MM.1S (cell line): ENCODE data around the gene RNF144B.

Source experiments
- DNase-seq: peaks from one replicate; pipeline ENCODE4 v3.0.0-alpha.2; 2015
- H2AFZ ChIP-seq: fragments of 300-600 bp; sonication (generic); 2 replicates; pipeline ENCODE4 v1.6.0; 2016; ENCODE audit warnings: antibody characterized with exemption, low read length
- H3F3A ChIP-seq: fragments of 300-600 bp; sonication (generic); 2 replicates; pipeline ENCODE4 v1.6.1; 2016; ENCODE audit warnings: mild to moderate bottlenecking, antibody characterized with exemption, low read length, moderate library complexity, mixed read lengths; ENCODE audit not compliant: insufficient read depth
- H3K27ac ChIP-seq: fragments of 300-600 bp; sonication (generic); 2 replicates; pipeline ENCODE4 v1.5.1; 2016; ENCODE audit warnings: mild to moderate bottlenecking, low read length
- H3K27me3 ChIP-seq: fragments of 300-600 bp; sonication (generic); replicated peaks from 2 replicates; pipeline ENCODE4 v1.6.0; 2016; ENCODE audit warnings: low read length; ENCODE audit not compliant: insufficient read depth
- H3K36me3 ChIP-seq: fragments of 300-600 bp; sonication (generic); replicated peaks from 2 replicates; pipeline ENCODE4 v1.6.1; 2016; ENCODE audit warnings: mild to moderate bottlenecking, low read length, mixed read lengths; ENCODE audit not compliant: insufficient read depth
- H3K4me1 ChIP-seq: fragments of 300-600 bp; sonication (generic); 2 replicates; pipeline ENCODE4 v1.6.1; 2016; ENCODE audit warnings: low read length, mixed read lengths
- H3K4me2 ChIP-seq: fragments of 300-600 bp; sonication (generic); 2 replicates; pipeline ENCODE4 v1.6.0; 2016; ENCODE audit warnings: low read depth, low read length
- H3K4me3 ChIP-seq: fragments of 300-600 bp; sonication (generic); 2 replicates; pipeline ENCODE4 v1.5.1; 2016; ENCODE audit warnings: low read length, mixed read lengths
- H3K79me2 ChIP-seq: fragments of 300-600 bp; sonication (generic); 2 replicates; pipeline ENCODE4 v1.6.1; 2016; ENCODE audit warnings: mixed run types, low read length, mixed read lengths
- H3K9ac ChIP-seq: fragments of 300-600 bp; sonication (generic); 2 replicates; pipeline ENCODE4 v1.6.1; 2016; ENCODE audit warnings: low read length, mixed read lengths
- H3K9me2 ChIP-seq: fragments of 300-600 bp; sonication (generic); replicated peaks from 2 replicates; pipeline ENCODE4 v1.6.1; 2016; ENCODE audit warnings: mild to moderate bottlenecking, low read length, mixed read lengths; ENCODE audit not compliant: insufficient read depth
- H3K9me3 ChIP-seq: fragments of 300-600 bp; sonication (generic); replicated peaks from 2 replicates; pipeline ENCODE4 v1.6.1; 2016; ENCODE audit warnings: mild to moderate bottlenecking, low read length, mixed read lengths; ENCODE audit not compliant: insufficient read depth
- H4K20me1 ChIP-seq: fragments of 300-600 bp; sonication (generic); 2 replicates; pipeline ENCODE4 v1.6.1; 2016; ENCODE audit warnings: mild to moderate bottlenecking, low read length, moderate library complexity, mixed read lengths; ENCODE audit not compliant: insufficient read depth
- CTCF ChIP-seq: fragments of 300-600 bp; sonication (generic); IDR thresholded peaks from 2 replicates; pipeline ENCODE4 v1.5.1; 2016; ENCODE audit warnings: antibody characterized with exemption, low read length, mixed read lengths
- EZH2 ChIP-seq: fragments of 300-600 bp; sonication (generic); optimal IDR thresholded peaks from 2 replicates; pipeline ENCODE3; 2017; ENCODE audit warnings: low read depth, mild to moderate bottlenecking, antibody characterized with exemption, low read length, mixed read lengths
- EZH2phosphoT487 ChIP-seq: fragments of 300-600 bp; sonication (generic); IDR thresholded peaks from 2 replicates; pipeline ENCODE4 v1.6.1; 2018; ENCODE audit warnings: antibody characterized with exemption, low read length

Gene RNF144B

GRCh38 chr6:18503206-18503592, 116.0 kb downstream of the RNF144B start:
- H3K79me2 ChIP-seq, result no peaks in the 10 kb centered on the region
- no peaks in the 10 kb centered on the region for H3F3A ChIP-seq
- no peak overlapping the region for H2AFZ ChIP-seq
- no peak overlapping the region for H3K4me2 ChIP-seq
- H3K27ac ChIP-seq, result no peak overlapping the region
- H4K20me1 ChIP-seq, result no peaks in the 10 kb centered on the region
- H3K4me1 ChIP-seq, result no peaks in the 10 kb centered on the region
- H3K9me2 ChIP-seq, result no peaks in the 10 kb centered on the region
- no peaks in the 10 kb centered on the region for H3K36me3 ChIP-seq
- H3K9ac ChIP-seq, result no peak overlapping the region
- no peak for DNase-seq
- H3K9me3 ChIP-seq, result no peaks in the 10 kb centered on the region
- TF ChIP-seq CTCF, result no peak
- no peak for TF ChIP-seq EZH2
- no peak for TF ChIP-seq EZH2phosphoT487
- no peaks in the 10 kb centered on the region for H3K27me3 ChIP-seq
- H3K4me3 ChIP-seq, result no peak overlapping the region

DNA sequence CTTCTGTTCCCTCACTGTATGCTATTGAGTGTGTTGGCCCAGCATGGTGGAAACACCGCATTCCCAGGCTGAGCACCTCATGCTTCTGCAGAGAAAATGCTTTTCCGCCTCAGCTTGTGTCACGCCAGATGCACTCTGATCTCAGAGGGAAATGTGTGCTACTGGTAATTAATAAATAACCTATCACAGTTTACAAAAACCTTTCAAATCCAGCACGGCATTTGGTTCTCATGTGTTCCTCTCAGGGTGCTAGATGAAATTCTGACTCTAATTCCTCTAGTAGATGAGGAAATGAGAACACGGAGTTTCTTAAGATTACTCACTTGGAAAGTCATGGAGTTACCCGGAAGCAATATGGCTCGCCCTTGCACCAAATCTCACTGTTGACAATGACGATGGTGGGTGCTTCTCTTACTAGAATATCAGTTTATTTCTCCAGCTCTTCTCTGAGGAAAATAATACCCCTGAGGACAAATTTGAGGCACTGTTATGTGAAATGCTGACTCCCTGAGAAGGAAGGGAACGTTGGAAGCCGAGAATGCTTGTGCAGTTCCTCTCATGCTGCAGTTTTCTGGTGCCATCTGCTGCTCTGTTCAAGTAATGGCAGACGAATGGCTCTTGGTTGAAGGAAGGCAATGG, 116.6 kb downstream of the RNF144B start:
- peak; percentile 90 for TF ChIP-seq CTCF
- no peak for TF ChIP-seq EZH2
- Histone ChIP-seq H3K9me3 (no peaks in the 10 kb centered on the region), H3K79me2 (no peaks in the 10 kb centered on the region), H2AFZ (no peak overlapping the region), H3K4me3 (no peak overlapping the region), H3F3A (no peaks in the 10 kb centered on the region), H3K4me2 (no peak overlapping the region), H3K36me3 (no peaks in the 10 kb centered on the region), H3K9me2 (no peaks in the 10 kb centered on the region), H4K20me1 (no peaks in the 10 kb centered on the region), H3K27ac (no peak overlapping the region), H3K9ac (no peak overlapping the region), H3K27me3 (no peaks in the 10 kb centered on the region), H3K4me1 (no peaks in the 10 kb centered on the region)
- DNase-seq, result peak; percentile 45

- Histone ChIP-seq H3K27me3 (no peaks in the 10 kb centered on the region), H3K9ac (no peak overlapping the region), H4K20me1 (no peaks in the 10 kb centered on the region), H2AFZ (no peak overlapping the region), H3K9me2 (no peaks in the 10 kb centered on the region), H3K9me3 (no peaks in the 10 kb centered on the region), H3K4me2 (no peak overlapping the region), H3F3A (no peaks in the 10 kb centered on the region), H3K4me3 (no peak overlapping the region), H3K36me3 (no peaks in the 10 kb centered on the region), H3K79me2 (no peaks in the 10 kb centered on the region), H3K4me1 (no peaks in the 10 kb centered on the region), H3K27ac (no peak overlapping the region)
- TF ChIP-seq EZH2phosphoT487 (no peak), CTCF (no peak), EZH2 (no peak)
- DNase-seq, result no peak
Observed at GRCh38 chr6:18504232-18504596, 117.1 kb downstream of the RNF144B start.
